SK-N-SH (cell line): ENCODE results near the gene SPEG.

ENCODE experiments used
- CTCF ChIP-seq: fragments of 200-600 bp; sonication (generic); IDR thresholded peaks from 2 replicates; pipeline ENCODE4 v1.6.1; 2017; ENCODE audit warnings: antibody characterized with exemption, mild to moderate bottlenecking, moderate library complexity
- EZH2phosphoT487 ChIP-seq: fragments of 200-600 bp; sonication (generic); IDR thresholded peaks from 2 replicates; pipeline ENCODE4 v1.6.1; 2017; ENCODE audit warnings: low read depth, mixed run types, mild to moderate bottlenecking, antibody characterized with exemption, moderate library complexity, borderline replicate concordance
- FOXM1 ChIP-seq: IDR thresholded peaks from 2 replicates; pipeline ENCODE4 v1.4.0; 2012; ENCODE audit warnings: low read depth, mild to moderate bottlenecking
- NFIC ChIP-seq: IDR thresholded peaks from 2 replicates; pipeline ENCODE4 v1.4.0; 2012; ENCODE audit warnings: borderline replicate concordance
- POLR2AphosphoS5 ChIP-seq: IDR thresholded peaks from 2 replicates; pipeline ENCODE4 v1.6.1; 2012; ENCODE audit warnings: low read depth, low read length
- RAD21 ChIP-seq: IDR thresholded peaks from 2 replicates; pipeline ENCODE4 v1.6.1; 2012; ENCODE audit warnings: mild to moderate bottlenecking, low read length
- RXRA ChIP-seq: IDR thresholded peaks from 2 replicates; pipeline ENCODE4 v1.4.0; 2012; ENCODE audit warnings: low read depth, mild to moderate bottlenecking, borderline replicate concordance
- SIN3A ChIP-seq: IDR thresholded peaks from 2 replicates; pipeline ENCODE4 v1.6.1; 2012; ENCODE audit warnings: low read depth, mild to moderate bottlenecking, low read length, moderate library complexity, borderline replicate concordance
- TAF1 ChIP-seq: IDR thresholded peaks from 2 replicates; pipeline ENCODE4 v1.6.1; 2012; ENCODE audit warnings: low read depth, mild to moderate bottlenecking, low read length, moderate library complexity, borderline replicate concordance
- TEAD4 ChIP-seq: IDR thresholded peaks from 2 replicates; pipeline ENCODE4 v1.4.0; 2012; ENCODE audit warnings: mild to moderate bottlenecking, borderline replicate concordance; ENCODE audit not compliant: insufficient read depth
- TF ChIP-seq, protein P1 (sequence below): IDR thresholded peaks from 2 replicates; pipeline ENCODE4 v1.6.1; 2012; ENCODE audit warnings: mild to moderate bottlenecking, low read depth, low read length, moderate library complexity
- TF ChIP-seq, protein P2 (sequence below): IDR thresholded peaks from 2 replicates; pipeline ENCODE4 v1.4.0; 2012; ENCODE audit warnings: low read depth

DNA sequence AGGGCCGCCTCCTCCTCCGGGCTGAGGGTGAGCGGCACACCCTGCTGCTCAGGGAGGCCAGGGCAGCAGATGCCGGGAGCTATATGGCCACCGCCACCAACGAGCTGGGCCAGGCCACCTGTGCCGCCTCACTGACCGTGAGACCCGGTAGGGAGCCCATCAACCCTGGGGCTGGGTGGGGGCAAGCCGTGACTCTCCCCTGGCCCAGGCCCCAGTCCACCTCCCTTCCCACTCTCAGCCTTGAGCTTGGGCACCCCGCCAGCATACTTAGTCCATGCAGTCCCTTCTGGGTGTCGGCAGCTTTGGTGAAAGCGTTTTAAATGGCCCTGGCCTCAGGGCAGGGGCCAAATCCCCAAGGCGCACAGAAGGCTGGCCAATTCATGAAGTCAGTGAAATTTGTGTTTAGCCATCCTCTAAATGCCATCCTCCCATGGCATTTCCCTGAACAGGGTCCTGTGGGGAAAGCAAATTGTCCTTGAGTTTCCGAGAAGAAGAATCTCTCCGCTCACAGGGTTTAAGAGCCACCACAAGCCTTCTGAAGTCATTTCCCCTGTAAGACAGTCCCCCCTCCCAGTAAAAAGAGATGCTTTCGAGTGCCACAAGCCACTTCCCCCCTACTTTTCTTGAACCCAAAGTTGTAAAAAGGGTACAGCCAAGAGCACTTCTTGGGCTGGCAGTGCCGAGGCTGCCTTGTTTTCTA, 17.2 kb downstream of the SPEG start:
- TF ChIP-seq TAF1, result no peak
- TF ChIP-seq CTCF, result no peak
- no peak for TF ChIP-seq TEAD4
- TF ChIP-seq, protein P1, sequence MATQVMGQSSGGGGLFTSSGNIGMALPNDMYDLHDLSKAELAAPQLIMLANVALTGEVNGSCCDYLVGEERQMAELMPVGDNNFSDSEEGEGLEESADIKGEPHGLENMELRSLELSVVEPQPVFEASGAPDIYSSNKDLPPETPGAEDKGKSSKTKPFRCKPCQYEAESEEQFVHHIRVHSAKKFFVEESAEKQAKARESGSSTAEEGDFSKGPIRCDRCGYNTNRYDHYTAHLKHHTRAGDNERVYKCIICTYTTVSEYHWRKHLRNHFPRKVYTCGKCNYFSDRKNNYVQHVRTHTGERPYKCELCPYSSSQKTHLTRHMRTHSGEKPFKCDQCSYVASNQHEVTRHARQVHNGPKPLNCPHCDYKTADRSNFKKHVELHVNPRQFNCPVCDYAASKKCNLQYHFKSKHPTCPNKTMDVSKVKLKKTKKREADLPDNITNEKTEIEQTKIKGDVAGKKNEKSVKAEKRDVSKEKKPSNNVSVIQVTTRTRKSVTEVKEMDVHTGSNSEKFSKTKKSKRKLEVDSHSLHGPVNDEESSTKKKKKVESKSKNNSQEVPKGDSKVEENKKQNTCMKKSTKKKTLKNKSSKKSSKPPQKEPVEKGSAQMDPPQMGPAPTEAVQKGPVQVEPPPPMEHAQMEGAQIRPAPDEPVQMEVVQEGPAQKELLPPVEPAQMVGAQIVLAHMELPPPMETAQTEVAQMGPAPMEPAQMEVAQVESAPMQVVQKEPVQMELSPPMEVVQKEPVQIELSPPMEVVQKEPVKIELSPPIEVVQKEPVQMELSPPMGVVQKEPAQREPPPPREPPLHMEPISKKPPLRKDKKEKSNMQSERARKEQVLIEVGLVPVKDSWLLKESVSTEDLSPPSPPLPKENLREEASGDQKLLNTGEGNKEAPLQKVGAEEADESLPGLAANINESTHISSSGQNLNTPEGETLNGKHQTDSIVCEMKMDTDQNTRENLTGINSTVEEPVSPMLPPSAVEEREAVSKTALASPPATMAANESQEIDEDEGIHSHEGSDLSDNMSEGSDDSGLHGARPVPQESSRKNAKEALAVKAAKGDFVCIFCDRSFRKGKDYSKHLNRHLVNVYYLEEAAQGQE, result no peak
- TF ChIP-seq RAD21, result no peak
- TF ChIP-seq EZH2phosphoT487, result no peak
- no peak for TF ChIP-seq FOXM1
- TF ChIP-seq NFIC, result peak; percentile 62
- no peak for TF ChIP-seq POLR2AphosphoS5
- TF ChIP-seq, protein P2, sequence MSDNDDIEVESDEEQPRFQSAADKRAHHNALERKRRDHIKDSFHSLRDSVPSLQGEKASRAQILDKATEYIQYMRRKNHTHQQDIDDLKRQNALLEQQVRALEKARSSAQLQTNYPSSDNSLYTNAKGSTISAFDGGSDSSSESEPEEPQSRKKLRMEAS, result no peak
- no peak for TF ChIP-seq RXRA
- no peak for TF ChIP-seq SIN3A
